GM23338 (cell line): ENCODE measurements around the gene FADD. TPM values are rescaled to one million over a fixed set of nuclear protein-coding genes. Genes with fewer than 3 reads are reported as not detected.

Experiments
- ATAC-seq: fragments of 200-7000 bp; cut with Tn5 transposase; 3 replicates; pipeline ENCODE4 v1.9.1; 2020
- DNase-seq: peaks from one replicate; pipeline ENCODE4 v3.0.0-alpha.2; 2015; ENCODE audit warnings: low spot score
- H2AFZ ChIP-seq: fragments of 200-600 bp; sonication (generic); 2 replicates; pipeline ENCODE4 v1.8.0; 2016; ENCODE audit warnings: antibody characterized with exemption, mild to moderate bottlenecking, moderate library complexity
- H3F3A ChIP-seq: fragments of 200-600 bp; sonication (generic); replicated peaks from 2 replicates; pipeline ENCODE4 v1.8.0; 2017; ENCODE audit warnings: antibody characterized with exemption, mixed run types, low read depth
- H3K27ac ChIP-seq: fragments of 200-600 bp; sonication (generic); 2 replicates; pipeline ENCODE4 v1.6.1; 2016; ENCODE audit warnings: low read depth
- H3K27me3 ChIP-seq: fragments of 200-600 bp; sonication (generic); 2 replicates; pipeline ENCODE4 v1.8.0; 2016; ENCODE audit warnings: mild to moderate bottlenecking, mixed run types, moderate library complexity; ENCODE audit not compliant: insufficient read depth
- H3K36me3 ChIP-seq: fragments of 200-600 bp; sonication (generic); 2 replicates; pipeline ENCODE4 v1.8.0; 2016; ENCODE audit warnings: mild to moderate bottlenecking; ENCODE audit not compliant: insufficient read depth
- H3K4me1 ChIP-seq: fragments of 200-600 bp; sonication (generic); 2 replicates; pipeline ENCODE4 v1.8.0; 2016; ENCODE audit warnings: mild to moderate bottlenecking, moderate library complexity; ENCODE audit not compliant: insufficient read depth
- H3K4me2 ChIP-seq: fragments of 200-600 bp; sonication (generic); 2 replicates; pipeline ENCODE4 v1.7.1; 2017; ENCODE audit warnings: mixed run types
- H3K4me3 ChIP-seq: fragments of 200-600 bp; sonication (generic); 2 replicates; pipeline ENCODE4 v1.6.1; 2016; ENCODE audit warnings: mixed run types
- H3K79me2 ChIP-seq: fragments of 200-600 bp; sonication (generic); replicated peaks from 2 replicates; pipeline ENCODE4 v1.8.0; 2017; ENCODE audit warnings: mild to moderate bottlenecking; ENCODE audit not compliant: insufficient read depth
- H3K9me2 ChIP-seq: fragments of 200-600 bp; sonication (generic); 2 replicates; pipeline ENCODE4 v1.8.0; 2017; ENCODE audit not compliant: insufficient read depth
- H4K20me1 ChIP-seq: fragments of 200-600 bp; sonication (generic); replicated peaks from 2 replicates; pipeline ENCODE4 v1.8.0; 2017; ENCODE audit warnings: mild to moderate bottlenecking; ENCODE audit not compliant: insufficient read depth
- H3K27ac Mint-ChIP-seq: 2 replicates; pipeline ENCODE4 v1.8.0; 2020; ENCODE audit warnings: inconsistent platforms, mild to moderate bottlenecking, moderate library complexity, mixed read lengths
- H3K27me3 Mint-ChIP-seq: 3 replicates; pipeline ENCODE4 v1.8.0; 2022; ENCODE audit warnings: low read depth, mild to moderate bottlenecking, moderate library complexity, mixed read lengths, inconsistent platforms; ENCODE audit not compliant: insufficient read depth, poor library complexity
- H3K36me3 Mint-ChIP-seq: 3 replicates; pipeline ENCODE4 v1.8.0; 2021; ENCODE audit warnings: low read depth, mild to moderate bottlenecking, inconsistent platforms, moderate library complexity, mixed read lengths
- H3K4me1 Mint-ChIP-seq: 3 replicates; pipeline ENCODE4 v1.8.0; 2020; ENCODE audit warnings: mild to moderate bottlenecking, inconsistent platforms, mixed read lengths
- H3K4me3 Mint-ChIP-seq: 3 replicates; pipeline ENCODE4 v1.8.0; 2021; ENCODE audit warnings: moderate library complexity, mild to moderate bottlenecking, inconsistent platforms, mixed read lengths
- H3K9me3 Mint-ChIP-seq: 3 replicates; pipeline ENCODE4 v1.8.0; 2020; ENCODE audit warnings: moderate library complexity, mild to moderate bottlenecking, inconsistent platforms, mixed read lengths
- CTCF ChIP-seq, 2 experiments: fragments of 200-600 bp in 1 of 2; sonication (generic) in 1 of 2; conservative IDR thresholded peaks; 2 replicates each; pipeline versions ENCODE4 v1.5.1 to v1.6.1; 2016 to 2017; ENCODE audit warnings: antibody characterized with exemption in 2 of 2, low read depth in 2 of 2, mild to moderate bottlenecking in 2 of 2, moderate library complexity in 1 of 2
- ETS1 ChIP-seq: IDR thresholded peaks from 2 replicates; pipeline ENCODE4 v1.6.1; 2016; ENCODE audit warnings: antibody characterized with exemption
- EZH2phosphoT487 ChIP-seq: fragments of 200-600 bp; sonication (generic); IDR thresholded peaks from one replicate; pipeline ENCODE4 v1.8.1; 2018; ENCODE audit warnings: antibody characterized with exemption; ENCODE audit not compliant: unreplicated experiment
- JUNB ChIP-seq: IDR thresholded peaks from one replicate; pipeline ENCODE4 v1.6.1; 2016; ENCODE audit warnings: antibody characterized with exemption; ENCODE audit not compliant: unreplicated experiment
- NANOG ChIP-seq: IDR thresholded peaks from 2 replicates; pipeline ENCODE4 v1.6.1; 2016; ENCODE audit warnings: antibody characterized with exemption, borderline replicate concordance
- REST ChIP-seq: IDR thresholded peaks from one replicate; pipeline ENCODE4 v1.6.1; 2018; ENCODE audit warnings: antibody characterized with exemption; ENCODE audit not compliant: unreplicated experiment
- STAT1 ChIP-seq: IDR thresholded peaks from one replicate; pipeline ENCODE4 v1.6.1; 2016; ENCODE audit warnings: antibody characterized with exemption; ENCODE audit not compliant: unreplicated experiment
- ZNF462 ChIP-seq: fragments of 250-450 bp; sonication (Bioruptor Pico); IDR thresholded peaks from 2 replicates; pipeline ENCODE4 v1.5.0; 2020; ENCODE audit warnings: mild to moderate bottlenecking, moderate library complexity
- polyA plus RNA-seq: library from polyadenylated mRNA; unstranded; fragments of >200 nt; fragmentation: Nextera tagmentation; extraction: Ambion mirVana; gene quantifications from 2 replicates; pipeline ENCODE4 v1.2.1, GENCODE V29; 2016
- total RNA-seq: library from RNA; depleted of rRNA; stranded (reverse); fragments of >200 nt; shearing (Covaris generic); gene quantifications from 2 replicates; pipeline ENCODE4 v1.2.3, GENCODE V29; 2014

The FADD gene
- total and polyA plus RNA-seq, 2 experiments from 2014 or later, result 19.7 to 65.8 TPM

GRCh38 chr11:70176940-70177689 lies 26.0 kb upstream of the FADD start:
- Histone ChIP-seq H3F3A (no peaks in the 10 kb centered on the region), H3K36me3 (no peaks in the 10 kb centered on the region), H3K4me1 (peaks cover 9% of the 10 kb centered on the region; the same call in 1 of the 2 replicates), H4K20me1 (no peaks in the 10 kb centered on the region), H3K79me2 (no peaks in the 10 kb centered on the region), H3K9me2 (no peaks in the 10 kb centered on the region), H3K4me3 (no peak overlapping the region), H3K27me3 (no peaks in the 10 kb centered on the region), H3K27ac (no peak overlapping the region), H3K4me2 (no peak overlapping the region), H2AFZ (peak overlapping the region; percentile 78; the same call in 1 of the 2 replicates)
- peaks cover 18% of the 10 kb centered on the region for H3K4me1 Mint-ChIP-seq
- H3K9me3 Mint-ChIP-seq, result no peaks in the 10 kb centered on the region; the same call in 2 of the 3 replicates
- ATAC-seq (peak; percentile 78), DNase-seq (peak; percentile 82)
- H3K27ac Mint-ChIP-seq, result no peak overlapping the region
- TF ChIP-seq JUNB (no peak), CTCF (conservative IDR thresholded peaks at IDR 0.05; ENCODE audit: low read depth in 2 of 2) (peak; percentile 70 to 89), NANOG (no peak)
- no peak overlapping the region for H3K4me3 Mint-ChIP-seq
- H3K36me3 Mint-ChIP-seq, result no peaks in the 10 kb centered on the region
- H3K27me3 Mint-ChIP-seq, result peaks cover 8% of the 10 kb centered on the region

- no peaks in the 10 kb centered on the region for H3K4me1 ChIP-seq
- no peaks in the 10 kb centered on the region for H3K36me3 Mint-ChIP-seq
- H2AFZ ChIP-seq, result no peak overlapping the region
- peaks cover 13% of the 10 kb centered on the region for H3K27me3 Mint-ChIP-seq
- H3K4me2 ChIP-seq, result no peak overlapping the region
- no peaks in the 10 kb centered on the region for H3K79me2 ChIP-seq
- H3K4me3 Mint-ChIP-seq, result no peak overlapping the region
- H3K27me3 ChIP-seq, result no peaks in the 10 kb centered on the region
- H3K27ac Mint-ChIP-seq, result no peak overlapping the region
- peaks cover 4% of the 10 kb centered on the region; the same call in 2 of the 3 replicates for H3K4me1 Mint-ChIP-seq
- no peaks in the 10 kb centered on the region for H3K9me3 Mint-ChIP-seq
- ATAC-seq (no peak), DNase-seq (no peak)
- H3K4me3 ChIP-seq, result no peak overlapping the region
- H4K20me1 ChIP-seq, result no peaks in the 10 kb centered on the region
- no peaks in the 10 kb centered on the region for H3F3A ChIP-seq
- no peak overlapping the region for H3K27ac ChIP-seq
- H3K36me3 ChIP-seq, result no peaks in the 10 kb centered on the region
- H3K9me2 ChIP-seq, result no peaks in the 10 kb centered on the region
- no peak for TF ChIP-seq STAT1
- no peak for TF ChIP-seq REST
- no peak for TF ChIP-seq ZNF462 (CRISPR knock-in tag)
- no peak for TF ChIP-seq JUNB
- no peak for TF ChIP-seq ETS1
- no peak for TF ChIP-seq EZH2phosphoT487
These were observed 22.2 kb upstream of the FADD start for GRCh38 chr11:70180906-70181305.
